ENCODE results near the gene EMC8. TPM values are rescaled to one million over a fixed set of nuclear protein-coding genes. Genes with fewer than 3 reads are reported as not detected.

The EMC8 gene
- total and polyA plus RNA-seq, 2 of the 8 experiments (the other 6 are each of a cell fraction or from before 2014, with no cell fraction given) = 52.2 to 69.7 TPM

GRCh38 chr16:85840395-85840794 is 41.1 kb upstream of the EMC8 start:
- Histone ChIP-seq H3K79me2 (ENCODE audit: control insufficient read depth in 1 of 2, insufficient read depth in 2 of 2, low read length in 2 of 2) (no peaks in the 10 kb centered on the region), H3K4me1 (replicated peaks in 1 of 4; ENCODE audit: control insufficient read depth in 3 of 4, insufficient read depth in 4 of 4, low read length in 3 of 4) (peaks cover 0 to 2% (median 0%) of the 10 kb centered on the region in 4 experiments; a peak in 1 of 7 replicates), H4K20me1 (replicated peaks in 1 of 2; ENCODE audit: control insufficient read depth in 1 of 2, insufficient read depth in 2 of 2, low read length in 2 of 2) (no peaks in the 10 kb centered on the region), H3K23me2 (ENCODE audit: low read depth, low read length) (no peaks in the 10 kb centered on the region; the same call in 1 of the 2 replicates), H3K27ac (ENCODE audit: low read depth, low read length) (no peak overlapping the region), H2AFZ (ENCODE audit: low read length) (no peak overlapping the region), H3K56ac (replicated peaks; ENCODE audit: insufficient read length, low read depth, low read length) (no peak overlapping the region), H3K18ac (ENCODE audit: extremely low read depth, low read length) (no peak overlapping the region), H2BK20ac (ENCODE audit: low read length) (no peak overlapping the region), H3K36me3 (ENCODE audit: control insufficient read depth in 2 of 4, insufficient read depth in 4 of 4, low read length in 3 of 4) (no peaks in the 10 kb centered on the region), H3K27me3 (replicated peaks in 1 of 4; ENCODE audit: control insufficient read depth in 3 of 4, extremely low read depth in 1 of 4, insufficient read depth in 3 of 4, low read length in 3 of 4) (no peaks in the 10 kb centered on the region; a peak in 1 of 7 replicates), H3K4me3 (ENCODE audit: extremely low read depth in 1 of 4, insufficient read depth in 2 of 4, low read depth in 3 of 4, low read length in 4 of 4) (no peak overlapping the region), H2AK5ac (ENCODE audit: low read depth, low read length) (no peak overlapping the region), H2BK5ac (ENCODE audit: low read depth, low read length) (no peak overlapping the region), H3K14ac (ENCODE audit: insufficient read length) (no peak overlapping the region), H3K4me2 (ENCODE audit: insufficient read depth in 1 of 2, low read depth in 2 of 2, low read length in 2 of 2) (no peak overlapping the region), H3K79me1 (ENCODE audit: low read depth, low read length) (no peaks in the 10 kb centered on the region), H3K9me3 (ENCODE audit: insufficient read depth in 2 of 2, low read depth in 1 of 2, low read length in 1 of 2) (no peaks in the 10 kb centered on the region), H2BK12ac (ENCODE audit: low read depth, low read length) (no peak overlapping the region), H2BK15ac (ENCODE audit: low read length) (no peak overlapping the region), H3K23ac (ENCODE audit: insufficient read length) (no peak overlapping the region), H4K91ac (replicated peaks; ENCODE audit: insufficient read length, low read length) (no peak overlapping the region), H4K5ac (ENCODE audit: insufficient read length, low read depth, low read length) (no peak overlapping the region), H4K8ac (ENCODE audit: extremely low read depth, insufficient read depth, low read length) (no peak overlapping the region; the same call in 1 of the 2 replicates), H3K4ac (replicated peaks; ENCODE audit: insufficient read length, low read depth, low read length) (no peak overlapping the region), H3K9ac (replicated peaks in 1 of 4; ENCODE audit: extremely low read depth in 1 of 4, low read depth in 3 of 4, low read length in 3 of 4) (no peak overlapping the region), H2BK120ac (replicated peaks; ENCODE audit: low read depth, low read length) (no peak overlapping the region)
- no peak for DNase-seq (ENCODE audit: low read depth in 1 of 2, low spot score in 2 of 2)
- TF ChIP-seq KDM1A (IDR thresholded peaks at IDR 0.05; ENCODE audit: borderline replicate concordance, low read length) (no peak), SP4 (IDR thresholded peaks at IDR 0.05; ENCODE audit: low read length) (no peak), ATF3 (IDR thresholded peaks at IDR 0.05; ENCODE audit: insufficient read depth, low read depth, low read length) (no peak), BCL11A (IDR thresholded peaks at IDR 0.05; ENCODE audit: low read depth in 2 of 2, low read length in 2 of 2) (no peak), USF2 (IDR thresholded peaks at IDR 0.05; ENCODE audit: low read length) (no peak)
- no peak for FAIRE-seq
- CTCF ChIA-PET (ENCODE audit: partially characterized antibody) = interaction anchor here (1.0 to 2.0 kb wide), 3 partner anchors 13 to 147 kb away, joined by 3 to 9 read pairs (median 4); no protein-coding TSS in a partner anchor
- POLR2A ChIA-PET (ENCODE audit: partially characterized antibody) = no interaction called here
- whole genome bisulfite sequencing, 2 experiments (ENCODE audit: extremely low coverage in 1 of 2, insufficient coverage in 1 of 2, insufficient read length in 1 of 2, insufficient replicate concordance in 2 of 2, low coverage in 1 of 2, low lambda C conversion rate in 2 of 2, missing lambda C conversion rate in 1 of 2) = 91% methylated on average over 9 of the region's 9 CpGs; no CpG with 5 or more reads in 1 of the 2 experiments

Data from H1 (cell line).